Stimulated activated CD4-positive, alpha-beta T cell treated with anti-CD3 and anti-CD28 coated beads, Interleukin-2, amount 100 ng/mL, for 48 hours (primary cell): ENCODE data around the gene TM9SF2.

ENCODE experiments used
- DNase-seq, 2 donors: peaks; one replicate each; pipeline ENCODE4 v3.0.0-alpha.2; 2020

The TM9SF2 gene

GRCh38 chr13:99495466-99496183, 5.6 kb upstream of the TM9SF2 start:
- no peak for DNase-seq

GRCh38 chr13:99496184-99497142, 4.8 kb upstream of the TM9SF2 start:
- DNase-seq = peak; percentile 48 to 54

- peak; percentile 95 to 96 for DNase-seq
Observed at GRCh38 chr13:99498171-99499161, 2.8 kb upstream of the TM9SF2 start.

- DNase-seq = no peak
Observed at GRCh38 chr13:99500839-99501183, 461 bp upstream of the TM9SF2 start.

GRCh38 chr13:99501848-99502301, 603 bp downstream of the TM9SF2 start:
- no peak for DNase-seq

- DNase-seq = no peak
Observed at GRCh38 chr13:99505814-99506269, 4.6 kb downstream of the TM9SF2 start.

- no peak for DNase-seq
Observed at GRCh38 chr13:99506634-99507033, 5.4 kb downstream of the TM9SF2 start.

- no peak for DNase-seq
Observed at GRCh38 chr13:99507054-99507453, 5.8 kb downstream of the TM9SF2 start.

GRCh38 chr13:99507551-99507950, 6.3 kb downstream of the TM9SF2 start:
- DNase-seq = no peak

GRCh38 chr13:99507986-99508385, 6.7 kb downstream of the TM9SF2 start:
- DNase-seq = no peak

GRCh38 chr13:99509479-99509878, 8.2 kb downstream of the TM9SF2 start:
- DNase-seq = no peak

GRCh38 chr13:99514801-99515200, 13.5 kb downstream of the TM9SF2 start:
- no peak for DNase-seq

- no peak for DNase-seq
Observed at GRCh38 chr13:99516153-99516929, 15.1 kb downstream of the TM9SF2 start.

- no peak for DNase-seq
Observed at GRCh38 chr13:99517577-99517976, 16.3 kb downstream of the TM9SF2 start.

- DNase-seq = no peak
Observed at GRCh38 chr13:99517984-99518383, 16.7 kb downstream of the TM9SF2 start.

GRCh38 chr13:99522298-99522697, 21.0 kb downstream of the TM9SF2 start:
- no peak for DNase-seq

GRCh38 chr13:99523838-99524237, 22.6 kb downstream of the TM9SF2 start:
- no peak for DNase-seq

GRCh38 chr13:99525967-99526366, 24.7 kb downstream of the TM9SF2 start:
- DNase-seq = no peak

GRCh38 chr13:99526549-99526948, 25.3 kb downstream of the TM9SF2 start:
- no peak for DNase-seq

- DNase-seq = no peak
Observed at GRCh38 chr13:99527301-99527700, 26.0 kb downstream of the TM9SF2 start.

GRCh38 chr13:99528547-99528946, 27.3 kb downstream of the TM9SF2 start:
- DNase-seq = no peak

- DNase-seq = no peak
Observed at GRCh38 chr13:99536023-99536422, 34.8 kb downstream of the TM9SF2 start.
